Mesendoderm (in vitro differentiated cells): ENCODE data around the gene IMMT.
A peak's percentile ranks its signal among the peaks of the same experiment; 100 is the strongest.

Experiments used
- DNase-seq: peaks from one replicate; pipeline ENCODE4 v3.0.0; 2013
- H2AK5ac ChIP-seq: 2 replicates; pipeline ENCODE4 v1.6.1; 2013; ENCODE audit warnings: low read length, inconsistent platforms
- H2BK120ac ChIP-seq: 2 replicates; pipeline ENCODE4 v1.6.1; 2013; ENCODE audit warnings: low read depth, mild to moderate bottlenecking, low read length, moderate library complexity, mixed read lengths
- H2BK15ac ChIP-seq: replicated peaks from 2 replicates; pipeline ENCODE4 v1.6.1; 2013; ENCODE audit warnings: low read depth, mild to moderate bottlenecking, moderate library complexity
- H2BK5ac ChIP-seq: 2 replicates; pipeline ENCODE4 v1.6.1; 2013; ENCODE audit warnings: low read length, inconsistent platforms
- H3K18ac ChIP-seq: 2 replicates; pipeline ENCODE4 v1.6.1; 2013; ENCODE audit warnings: mild to moderate bottlenecking, low read length, mixed read lengths
- H3K23ac ChIP-seq: one replicate; pipeline ENCODE4 v1.6.1; 2013; ENCODE audit warnings: low read length
- H3K27ac ChIP-seq: 2 replicates; pipeline ENCODE4 v1.5.1; 2013; ENCODE audit warnings: low read depth, mild to moderate bottlenecking, inconsistent platforms, low read length, moderate library complexity
- H3K27me3 ChIP-seq: 2 replicates; pipeline ENCODE4 v1.6.1; 2013; ENCODE audit warnings: low read length, control low read depth, mild to moderate bottlenecking, inconsistent platforms; ENCODE audit not compliant: insufficient read depth, poor library complexity
- H3K36me3 ChIP-seq: 2 replicates; pipeline ENCODE4 v1.6.1; 2013; ENCODE audit warnings: low read length, inconsistent platforms; ENCODE audit not compliant: control insufficient read depth, insufficient read depth
- H3K4ac ChIP-seq: one replicate; pipeline ENCODE4 v1.6.1; 2013; ENCODE audit warnings: low read depth, mild to moderate bottlenecking, low read length, moderate library complexity
- H3K4me1 ChIP-seq: 2 replicates; pipeline ENCODE4 v1.6.1; 2013; ENCODE audit warnings: low read depth, low read length, inconsistent platforms; ENCODE audit not compliant: control insufficient read depth
- H3K4me2 ChIP-seq: 2 replicates; pipeline ENCODE4 v1.6.1; 2013; ENCODE audit warnings: low read length
- H3K4me3 ChIP-seq: 2 replicates; pipeline ENCODE4 v1.5.1; 2013; ENCODE audit warnings: mild to moderate bottlenecking, low read length
- H3K56ac ChIP-seq: one replicate; pipeline ENCODE4 v1.6.1; 2013; ENCODE audit warnings: low read length
- H3K79me1 ChIP-seq: 2 replicates; pipeline ENCODE4 v1.6.1; 2013; ENCODE audit warnings: low read length, inconsistent platforms
- H3K79me2 ChIP-seq: 2 replicates; pipeline ENCODE4 v1.6.1; 2013; ENCODE audit warnings: mild to moderate bottlenecking, low read length; ENCODE audit not compliant: control insufficient read depth, insufficient read depth
- H3K9ac ChIP-seq: 2 replicates; pipeline ENCODE4 v1.6.1; 2013; ENCODE audit warnings: low read length, inconsistent platforms
- H4K5ac ChIP-seq: one replicate; pipeline ENCODE4 v1.6.1; 2013; ENCODE audit warnings: low read length
- H4K8ac ChIP-seq: one replicate; pipeline ENCODE4 v1.6.1; 2013; ENCODE audit warnings: low read depth, mild to moderate bottlenecking, control low read depth, low read length, moderate library complexity
- WGBS: extraction: QIAGEN DNeasy Blood & Tissue Kit; methylation state at CpG from one replicate; pipeline ENCODE4 v1.1.7; 2013; ENCODE audit warnings: low lambda C conversion rate, missing lambda C conversion rate; ENCODE audit not compliant: insufficient coverage; ENCODE audit errors: extremely low coverage; 5-methylcytosine and 5-hydroxymethylcytosine counted together

The IMMT gene

GRCh38 chr2:86105969-86106945, 89.0 kb downstream of the IMMT start, which contains the start of gene PTCD3:
PTCD3 (plus strand) TSS chr2:86106235; CDS start chr2:86106248, 13 bp downstream.
- Histone ChIP-seq H3K4me1 (no peaks in the 10 kb centered on the region), H2BK15ac (no peak within 1 kb of the TSS), H3K4me3 (peak within 1 kb of the TSS; percentile 82), H3K27ac (peak within 1 kb of the TSS; percentile 31), H3K18ac (peak within 1 kb of the TSS; percentile 91), H3K79me1 (peaks cover 18% of the 10 kb centered on the region), H2BK120ac (no peak within 1 kb of the TSS), H3K9ac (peak within 1 kb of the TSS; percentile 88), H3K79me2 (peaks cover 70% of the 10 kb centered on the region), H3K4me2 (peak within 1 kb of the TSS; percentile 74), H2AK5ac (no peak within 1 kb of the TSS), H3K56ac (peak within 1 kb of the TSS; percentile 92), H3K36me3 (peaks cover 5% of the 10 kb centered on the region), H4K8ac (no peak within 1 kb of the TSS), H3K23ac (peak within 1 kb of the TSS; percentile 72), H2BK5ac (peak within 1 kb of the TSS; percentile 24), H3K4ac (peak within 1 kb of the TSS; percentile 81), H4K5ac (no peak within 1 kb of the TSS), H3K27me3 (no peaks in the 10 kb centered on the region)
- no CpG with 5 or more reads among the region's 44 CpGs for WGBS
- DNase-seq: peak; percentile 98

- peak within 1 kb of the TSS; percentile 31 for H3K27ac ChIP-seq
- no peaks in the 10 kb centered on the region for H3K27me3 ChIP-seq
- H3K9ac ChIP-seq: peak within 1 kb of the TSS; percentile 88
- peak within 1 kb of the TSS; percentile 82 for H3K4me3 ChIP-seq
- H2BK120ac ChIP-seq: no peak within 1 kb of the TSS
- H2BK15ac ChIP-seq: no peak within 1 kb of the TSS
- peak within 1 kb of the TSS; percentile 81 for H3K4ac ChIP-seq
- H2BK5ac ChIP-seq: peak within 1 kb of the TSS; percentile 24
- no peaks in the 10 kb centered on the region for H3K4me1 ChIP-seq
- H3K79me2 ChIP-seq: peaks cover 70% of the 10 kb centered on the region
- H2AK5ac ChIP-seq: no peak within 1 kb of the TSS
- peaks cover under 1% of the 10 kb centered on the region for H3K36me3 ChIP-seq
- DNase-seq: peak; percentile 98
- peak within 1 kb of the TSS; percentile 74 for H3K4me2 ChIP-seq
- no CpG with 5 or more reads among the region's 38 CpGs for WGBS
- peak within 1 kb of the TSS; percentile 91 for H3K18ac ChIP-seq
- H3K23ac ChIP-seq: peak within 1 kb of the TSS; percentile 72
- peak within 1 kb of the TSS; percentile 92 for H3K56ac ChIP-seq
- H4K5ac ChIP-seq: no peak within 1 kb of the TSS
- H3K79me1 ChIP-seq: peaks cover 16% of the 10 kb centered on the region
- H4K8ac ChIP-seq: no peak within 1 kb of the TSS
Measured at GRCh38 chr2:86105252-86105968, 89.9 kb downstream of the IMMT start, which contains the start of gene POLR1A. POLR1A (minus strand) TSS chr2:86105886; CDS start chr2:86105776, 110 bp downstream.

GRCh38 chr2:86102157-86102556, 93.1 kb downstream of the IMMT start:
- Histone ChIP-seq H3K4me3 (no peak overlapping the region), H2BK120ac (no peak overlapping the region), H3K4me1 (no peaks in the 10 kb centered on the region), H3K4me2 (no peak overlapping the region), H3K56ac (no peak overlapping the region), H3K4ac (no peak overlapping the region), H3K79me1 (peaks cover 15% of the 10 kb centered on the region), H2BK15ac (no peak overlapping the region), H3K27ac (no peak overlapping the region), H2BK5ac (no peak overlapping the region), H3K9ac (no peak overlapping the region), H3K79me2 (peaks cover 50% of the 10 kb centered on the region), H3K36me3 (no peaks in the 10 kb centered on the region), H4K8ac (no peak overlapping the region), H3K23ac (no peak overlapping the region), H2AK5ac (no peak overlapping the region), H3K18ac (no peak overlapping the region), H4K5ac (no peak overlapping the region), H3K27me3 (no peaks in the 10 kb centered on the region)
- no peak for DNase-seq

GRCh38 chr2:86097913-86098312, 97.3 kb downstream of the IMMT start:
- H2AK5ac ChIP-seq: no peak overlapping the region
- H2BK120ac ChIP-seq: no peak overlapping the region
- H3K36me3 ChIP-seq: no peaks in the 10 kb centered on the region
- DNase-seq: no peak
- H3K4me2 ChIP-seq: no peak overlapping the region
- no peaks in the 10 kb centered on the region for H3K27me3 ChIP-seq
- H2BK15ac ChIP-seq: no peak overlapping the region
- no peak overlapping the region for H3K23ac ChIP-seq
- no peak overlapping the region for H3K4ac ChIP-seq
- H3K79me2 ChIP-seq: peaks cover 19% of the 10 kb centered on the region
- WGBS: no CpG with 5 or more reads among the region's 1 CpG
- H3K79me1 ChIP-seq: peaks cover 13% of the 10 kb centered on the region
- H4K5ac ChIP-seq: no peak overlapping the region
- H2BK5ac ChIP-seq: no peak overlapping the region
- H3K18ac ChIP-seq: no peak overlapping the region
- no peak overlapping the region for H3K27ac ChIP-seq
- H3K56ac ChIP-seq: no peak overlapping the region
- no peak overlapping the region for H3K9ac ChIP-seq
- no peaks in the 10 kb centered on the region for H3K4me1 ChIP-seq
- H4K8ac ChIP-seq: no peak overlapping the region
- H3K4me3 ChIP-seq: no peak overlapping the region

- Histone ChIP-seq H2BK120ac (no peak overlapping the region), H2AK5ac (no peak overlapping the region), H4K8ac (no peak overlapping the region), H3K79me1 (peaks cover 8% of the 10 kb centered on the region), H3K4me1 (no peaks in the 10 kb centered on the region), H3K9ac (no peak overlapping the region), H3K56ac (no peak overlapping the region), H3K79me2 (peaks cover 13% of the 10 kb centered on the region), H4K5ac (no peak overlapping the region), H3K27me3 (no peaks in the 10 kb centered on the region), H3K4me2 (no peak overlapping the region), H3K4me3 (no peak overlapping the region), H2BK15ac (no peak overlapping the region), H3K36me3 (no peaks in the 10 kb centered on the region), H3K4ac (no peak overlapping the region), H3K18ac (no peak overlapping the region), H2BK5ac (no peak overlapping the region), H3K23ac (no peak overlapping the region), H3K27ac (no peak overlapping the region)
- WGBS: no CpG with 5 or more reads among the region's 3 CpGs
- DNase-seq: no peak
Measured at GRCh38 chr2:86097114-86097896, 98.0 kb downstream of the IMMT start.
